ENCODE data around the gene RHBG.
A peak's percentile ranks its signal among the peaks of the same experiment; 100 is the strongest.

Gene RHBG

DNA sequence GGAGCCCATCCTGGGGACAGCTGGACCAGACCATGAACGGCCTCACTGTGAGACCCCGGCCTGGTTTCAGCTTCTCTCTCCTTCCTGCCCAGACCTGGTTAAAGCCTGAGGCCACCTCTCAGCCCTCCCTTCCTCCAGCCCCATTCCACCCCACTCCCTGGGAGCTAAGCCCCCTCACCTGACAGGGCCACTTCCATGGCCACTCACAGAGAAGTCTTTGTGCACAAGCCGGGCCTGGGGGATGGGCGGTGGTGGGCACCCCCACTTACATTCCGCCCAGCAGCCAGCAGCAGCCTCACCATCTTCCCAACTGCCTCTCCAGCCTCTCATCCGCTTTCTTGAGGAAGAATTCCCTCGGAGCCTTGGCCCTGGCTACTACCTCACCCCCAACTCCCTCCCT lies 40.4 kb downstream of the RHBG start:
- no peak for DNase-seq

DNA sequence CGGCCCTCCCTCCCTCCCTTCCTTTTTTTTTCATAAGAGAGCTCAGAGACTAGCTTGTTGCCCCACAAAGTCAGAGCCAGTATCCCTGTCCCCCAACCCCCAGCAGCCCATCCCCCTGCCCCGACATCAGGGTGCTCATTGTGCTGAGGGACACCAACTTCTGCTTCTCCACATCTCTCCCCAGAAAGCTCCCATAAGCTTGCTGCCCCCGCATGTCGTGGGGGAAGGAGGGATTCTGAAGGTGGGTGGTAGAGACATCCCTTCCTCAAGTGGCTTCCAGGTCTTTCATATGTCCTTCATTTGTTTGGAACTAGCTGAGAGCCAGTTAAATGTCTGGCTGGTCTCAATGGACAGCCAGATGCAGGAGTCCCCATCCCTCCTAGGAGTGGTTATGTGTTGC lies 41.2 kb downstream of the RHBG start:
- no peak for DNase-seq

DNA sequence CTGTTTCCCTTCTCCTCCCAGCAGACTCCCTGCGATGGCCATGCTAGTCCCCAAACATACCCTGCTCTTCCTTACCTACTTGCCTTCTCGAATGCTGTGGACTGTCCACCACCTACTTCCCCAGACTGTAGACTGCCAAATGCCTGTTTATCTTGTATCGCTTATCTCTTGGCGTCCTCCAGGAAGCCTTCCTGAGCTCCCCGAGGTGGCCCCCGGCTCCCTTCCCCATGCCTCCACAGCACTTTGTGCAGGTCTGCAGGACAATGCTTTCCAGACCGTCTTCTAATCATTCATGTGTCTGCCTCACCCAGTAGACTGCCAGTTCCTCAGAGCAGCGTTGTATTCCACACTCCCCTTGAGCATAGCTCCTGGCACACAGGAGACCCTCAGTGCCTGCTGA lies 41.7 kb downstream of the RHBG start:
- no peak for DNase-seq

DNA sequence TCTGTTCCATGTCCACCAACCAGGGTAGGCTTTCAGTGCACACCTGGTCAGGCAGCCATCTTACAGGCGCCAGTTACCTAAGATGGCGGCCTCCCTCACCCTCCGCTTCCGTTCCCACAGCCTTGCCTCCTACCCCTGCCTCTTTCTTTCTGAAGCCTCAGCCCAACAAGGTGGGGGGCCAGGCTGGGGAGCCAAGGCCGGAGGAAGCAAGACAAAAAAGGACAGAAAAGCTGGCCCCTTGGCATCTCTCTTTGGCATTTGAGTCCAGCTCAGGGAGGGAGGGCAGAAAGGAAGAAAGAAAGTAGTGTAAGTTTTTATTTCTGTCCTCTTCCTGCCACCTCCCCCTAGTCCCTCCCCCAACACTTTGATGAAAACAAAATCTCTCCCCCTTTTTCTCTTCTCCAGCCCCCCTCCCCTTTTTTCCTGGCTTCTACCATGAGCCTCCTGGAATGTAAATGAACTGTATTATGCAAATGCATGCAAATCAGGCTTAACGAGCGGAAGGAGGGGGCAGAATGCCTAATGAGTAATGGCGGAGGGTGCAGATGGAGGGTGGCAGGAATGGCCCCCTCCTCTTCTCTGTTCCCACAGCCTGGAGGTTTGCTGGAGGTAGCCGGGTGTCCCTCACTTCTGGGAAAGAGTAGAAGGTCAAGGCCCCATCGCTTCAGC lies 43.8 kb downstream of the RHBG start:
- DNase-seq = no peak

DNA sequence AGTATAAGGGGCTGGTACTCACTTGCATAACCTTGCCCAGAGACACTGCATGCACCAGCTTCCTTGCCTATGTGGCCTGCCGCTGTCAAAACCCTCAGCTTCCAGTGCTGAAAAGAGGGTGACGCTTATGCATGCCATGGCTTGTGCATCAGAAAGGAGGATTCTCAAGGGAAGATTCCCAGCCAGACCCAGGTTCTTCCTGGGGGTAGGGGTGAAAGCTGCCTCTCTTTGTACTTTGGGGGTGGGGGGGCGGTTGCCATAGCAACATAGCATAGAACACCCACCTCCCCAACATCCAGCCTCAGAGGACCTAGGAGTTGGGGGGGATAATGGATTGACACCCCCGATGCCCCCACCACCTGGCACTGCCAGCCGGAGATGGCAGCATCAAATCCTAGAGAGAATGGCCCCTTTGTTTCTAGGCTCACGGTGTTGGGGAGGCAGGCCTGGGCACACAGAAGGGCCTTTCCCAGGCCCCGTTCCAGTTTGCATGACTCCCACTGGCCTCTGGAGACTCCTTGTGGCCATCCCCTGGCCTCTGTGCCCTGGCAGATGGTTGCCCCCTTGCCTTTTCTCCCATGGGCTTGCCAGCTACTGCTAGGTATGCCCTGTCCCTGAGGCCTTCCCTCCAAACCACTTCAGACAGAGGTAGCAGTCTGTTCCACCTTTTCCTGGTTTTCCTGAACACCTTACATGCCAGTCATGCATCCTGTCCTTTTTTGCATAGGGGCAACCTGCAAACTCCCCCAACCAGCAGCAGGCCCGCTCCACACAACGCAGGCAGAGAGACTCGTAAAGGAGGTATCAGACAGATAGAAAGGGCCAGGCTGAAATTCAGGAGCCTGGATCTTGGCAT lies 44.6 kb downstream of the RHBG start:
- DNase-seq = no peak

DNA sequence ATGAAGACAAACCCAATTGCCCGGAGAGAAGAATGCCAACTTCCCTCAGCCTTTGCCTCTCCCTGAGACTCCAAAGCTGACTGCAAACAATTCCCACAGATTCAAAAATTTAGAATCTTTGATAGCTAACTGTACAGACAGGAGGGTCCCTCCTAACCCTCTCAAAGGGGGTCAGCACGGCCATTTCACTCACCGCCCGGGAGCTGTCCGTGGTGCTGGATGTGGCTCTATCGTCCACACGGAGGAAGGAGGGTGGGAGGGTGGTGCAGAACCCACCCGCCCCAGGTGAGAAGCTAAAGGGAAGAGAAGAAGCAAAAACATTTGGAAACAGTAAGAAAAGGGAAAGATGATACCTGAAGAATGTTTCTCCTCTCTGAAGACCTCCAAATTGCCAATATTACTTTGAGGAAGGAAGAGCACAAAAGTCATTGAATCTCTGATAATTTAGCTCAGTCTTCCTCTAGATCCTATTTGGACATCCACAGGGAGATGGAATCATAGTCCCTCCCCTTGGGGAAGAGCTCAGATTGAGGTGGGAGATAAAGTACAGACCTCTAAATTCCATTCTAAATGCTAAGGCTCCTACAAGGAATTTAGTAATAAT lies 45.6 kb downstream of the RHBG start:
- DNase-seq = no peak

DNA sequence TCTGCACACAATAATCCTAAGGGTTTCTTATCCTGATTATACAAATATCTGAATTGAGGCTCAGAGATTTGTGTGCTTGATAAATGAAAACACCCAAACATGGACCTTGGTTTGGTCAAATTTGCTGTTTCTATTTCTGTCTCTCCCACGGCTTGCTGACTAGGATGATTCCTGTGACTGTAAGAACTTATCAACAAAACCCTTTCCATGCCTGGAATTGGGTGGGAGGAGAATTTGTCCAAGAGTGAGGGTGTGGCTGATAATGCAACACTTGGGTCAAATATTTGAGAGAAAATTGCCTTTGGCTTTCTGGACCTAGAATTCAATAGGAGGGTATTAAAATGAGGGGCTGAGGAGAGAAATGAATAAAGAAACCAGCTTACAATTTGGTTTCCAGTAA lies 48.0 kb downstream of the RHBG start:
- DNase-seq = no peak

DNA sequence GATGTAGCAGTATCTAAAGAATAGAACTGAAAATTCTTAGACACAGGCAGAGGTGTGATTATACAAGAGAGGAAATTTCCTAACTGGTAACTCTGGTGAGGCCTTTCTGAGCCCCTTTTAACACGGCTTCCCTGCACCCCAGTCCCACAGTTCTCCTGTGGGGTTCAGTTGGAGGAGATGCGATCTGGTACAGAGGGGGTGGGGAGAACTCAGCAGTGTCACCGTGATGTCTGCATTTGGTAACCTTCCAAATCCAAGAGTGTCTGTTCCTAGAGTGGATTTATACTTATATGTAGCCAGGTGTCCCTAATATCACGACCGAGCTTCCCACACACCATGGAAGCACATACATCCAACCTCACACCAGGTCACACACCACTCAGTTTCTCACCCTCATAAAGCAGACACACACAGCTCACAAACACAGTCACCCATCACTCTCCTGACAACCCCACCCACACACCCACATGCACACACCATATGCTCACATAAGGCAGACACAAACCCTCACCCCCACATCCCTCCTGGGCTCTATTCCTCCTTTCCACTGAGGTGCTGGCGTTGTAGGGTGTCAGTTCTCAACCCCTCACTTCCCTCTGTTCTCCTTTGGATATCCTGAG lies 48.5 kb downstream of the RHBG start:
- no peak for DNase-seq

DNA sequence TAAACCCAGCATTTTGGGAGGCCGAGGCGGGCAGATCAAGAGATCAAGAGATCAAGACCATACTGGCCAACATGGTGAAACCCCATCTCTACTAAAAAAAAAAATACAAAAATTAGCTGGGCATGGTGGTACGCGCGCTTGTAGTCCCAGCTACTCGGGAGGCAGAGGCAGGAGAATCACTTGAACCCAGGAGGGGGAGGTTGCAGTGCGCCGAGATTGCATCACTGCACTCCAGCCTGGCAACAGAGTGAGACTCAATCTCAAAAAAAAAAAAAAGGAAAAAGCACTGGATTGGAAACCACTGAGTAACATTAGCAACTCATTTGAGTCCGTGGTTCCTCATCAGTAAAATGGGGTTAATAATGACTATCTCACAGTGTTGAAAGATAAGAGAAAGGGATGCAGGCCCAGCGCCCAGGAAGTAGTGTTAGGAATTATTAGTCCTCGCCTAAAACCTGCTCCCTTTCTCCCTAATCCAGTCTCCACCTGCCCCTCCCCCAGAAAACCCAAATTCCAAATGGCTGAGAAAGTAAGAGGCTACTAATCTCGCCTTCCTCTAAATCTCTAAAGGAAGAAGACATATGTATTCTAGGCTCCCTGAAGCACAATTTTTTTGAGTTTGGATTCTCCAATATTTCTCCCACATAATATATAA lies 49.5 kb downstream of the RHBG start:
- DNase-seq = no peak

DNA sequence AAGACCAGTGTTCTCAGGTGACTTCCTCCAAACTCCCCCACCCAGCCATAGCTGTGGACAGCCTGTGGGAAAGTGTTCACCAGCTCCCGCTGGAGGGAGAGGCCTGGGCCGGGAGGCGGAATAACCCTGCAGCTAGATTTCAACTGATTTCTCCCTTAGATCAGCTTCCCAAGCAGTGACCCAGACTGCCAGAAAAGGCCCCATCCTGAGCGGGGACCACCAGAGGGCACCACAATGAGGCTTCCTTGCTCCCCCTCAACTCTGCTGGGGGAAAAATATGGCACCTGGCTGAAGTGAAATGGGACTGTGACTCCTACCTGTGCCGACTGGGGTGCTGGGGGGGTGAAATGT lies 50.8 kb downstream of the RHBG start:
- peak; percentile 33 for DNase-seq

DNA sequence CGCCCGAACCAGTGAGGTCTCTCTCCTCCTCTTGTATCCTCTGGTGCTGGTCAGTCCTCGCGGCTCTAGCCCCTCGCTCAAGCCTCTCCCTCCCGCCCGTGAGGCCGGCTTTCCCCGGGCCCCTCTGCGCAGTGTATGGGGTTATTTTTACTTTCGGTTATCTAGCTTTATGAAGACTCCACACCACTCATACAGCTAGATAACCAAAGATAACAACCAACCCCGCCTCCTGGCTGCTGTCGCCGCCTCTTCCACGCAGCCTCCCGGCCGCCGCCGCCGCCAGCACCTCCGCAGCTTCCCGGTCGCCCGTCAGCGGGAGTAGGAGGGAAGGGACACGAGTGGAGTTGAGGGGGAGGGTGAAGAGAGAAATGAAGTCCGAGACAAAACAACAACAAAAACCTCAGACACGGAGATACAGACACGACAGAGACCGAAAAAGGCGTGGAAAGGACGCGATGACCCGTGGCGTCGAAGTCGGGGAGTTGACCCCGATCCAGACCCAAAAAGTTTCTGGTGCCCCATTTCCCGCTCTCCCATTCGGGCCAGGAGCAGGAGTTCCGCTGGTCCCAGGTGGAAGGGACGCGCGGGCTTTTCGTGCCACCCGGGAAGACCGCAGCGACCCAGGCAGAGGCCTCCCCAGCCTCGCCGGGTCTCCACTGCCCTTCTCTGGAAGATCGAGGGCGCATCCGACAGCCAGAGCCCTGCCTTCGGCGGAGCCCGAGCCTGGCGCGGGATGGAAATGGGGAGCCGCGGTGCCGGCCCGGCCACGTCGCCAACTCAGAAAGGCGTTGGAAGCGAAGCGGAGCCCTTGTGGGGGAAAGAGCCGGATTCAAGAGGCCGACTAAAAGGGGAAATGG lies 51.4 kb downstream of the RHBG start:
- DNase-seq = peak; percentile 55

DNA sequence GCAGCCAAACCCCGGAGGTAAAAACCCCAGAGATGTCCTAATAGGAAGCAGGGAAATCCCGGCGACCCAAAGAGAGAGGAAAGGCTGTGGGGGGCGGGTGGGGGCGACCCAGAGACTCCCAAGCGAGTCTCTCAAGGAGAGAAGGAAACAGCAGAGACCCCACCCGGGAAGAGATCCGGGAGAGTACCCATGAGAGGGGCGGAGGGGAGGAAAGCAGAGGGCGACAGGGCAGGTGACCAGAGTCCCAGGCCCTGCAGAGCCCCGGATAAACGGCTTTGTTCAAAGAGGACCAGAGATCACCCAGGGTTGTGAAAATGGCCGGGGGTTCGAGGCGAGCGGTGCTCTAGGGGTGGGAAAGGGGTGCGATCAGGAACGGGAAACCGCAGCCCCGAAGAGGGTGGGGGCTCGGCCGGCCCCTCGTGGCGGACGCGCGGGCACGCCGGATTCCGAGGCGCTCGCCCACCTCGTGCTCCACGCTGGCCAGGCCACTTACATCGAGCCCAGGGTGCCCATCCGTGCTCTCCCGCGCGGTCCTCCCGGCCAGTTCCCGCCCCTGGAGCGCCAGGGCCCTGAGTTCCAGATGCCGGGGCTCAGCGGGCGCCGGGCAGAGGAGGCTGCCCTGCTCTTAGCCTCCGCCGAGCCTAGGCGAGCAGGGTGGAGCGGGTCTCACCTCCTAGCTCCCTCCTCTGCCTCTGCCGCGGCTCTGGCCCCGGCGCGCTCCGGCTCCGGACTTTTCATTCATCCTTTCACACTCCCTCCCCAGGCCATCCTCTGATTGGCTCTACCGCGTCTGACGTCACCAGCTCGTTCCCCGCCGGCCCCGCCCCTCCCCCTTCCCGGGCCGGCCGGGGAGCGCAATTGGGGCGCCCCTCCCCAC lies 52.3 kb downstream of the RHBG start:
- peak; percentile 64 for DNase-seq

DNA sequence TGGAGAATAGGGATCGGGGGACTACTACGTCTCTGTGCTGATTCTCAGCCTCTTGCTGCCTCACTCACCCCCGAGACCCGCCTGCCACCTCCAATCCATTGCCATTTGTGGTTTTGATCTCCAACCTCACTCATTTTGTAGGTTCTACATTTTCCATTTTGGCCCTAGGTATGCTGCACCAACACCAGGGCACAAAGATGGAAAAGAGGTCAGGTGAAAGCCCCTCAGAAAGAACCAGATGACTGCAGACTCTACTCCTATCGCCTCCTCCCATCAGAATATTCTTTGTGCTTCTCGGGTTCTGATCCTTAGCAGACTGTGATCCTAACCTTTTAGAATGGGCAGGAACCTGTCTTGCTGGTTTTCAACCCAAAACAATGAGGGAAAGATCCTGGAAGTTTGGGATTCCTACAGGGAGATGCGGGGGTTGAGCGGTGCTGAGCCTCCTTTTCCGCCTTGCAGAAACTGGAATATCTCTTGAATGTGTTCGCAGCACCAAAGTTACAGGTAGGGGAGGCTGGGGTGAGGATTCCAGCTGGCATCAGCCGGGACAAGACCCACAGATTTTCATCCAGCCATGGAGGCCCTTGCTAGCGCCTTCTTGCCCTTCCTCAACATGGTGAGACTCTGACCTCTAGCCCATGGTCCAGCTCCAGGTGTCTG lies 53.1 kb downstream of the RHBG start:
- DNase-seq = no peak

DNA sequence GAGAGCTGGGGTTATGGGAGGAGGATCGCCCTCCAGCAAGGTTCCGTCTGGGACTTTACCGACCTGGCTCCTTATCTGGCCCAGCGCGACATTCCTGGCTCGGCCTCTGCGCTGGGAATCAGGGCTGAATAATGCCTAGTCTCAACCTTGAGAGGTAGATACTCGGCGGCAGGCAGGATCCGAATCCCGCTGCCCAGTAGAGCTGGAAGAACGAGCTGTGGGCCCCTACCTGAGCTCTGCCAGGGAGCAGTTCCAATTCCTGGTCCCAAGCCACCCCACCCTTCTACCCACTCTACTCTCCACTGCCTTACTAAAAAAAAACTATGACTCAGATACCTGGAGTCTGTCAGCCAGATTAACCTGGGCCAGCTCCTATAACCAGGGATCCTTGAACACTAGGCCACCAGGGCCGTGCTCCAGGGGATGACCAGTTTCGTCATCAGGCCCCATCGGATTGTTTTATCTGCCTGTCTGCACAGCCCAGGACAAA lies 53.6 kb downstream of the RHBG start:
- DNase-seq = no peak

DNA sequence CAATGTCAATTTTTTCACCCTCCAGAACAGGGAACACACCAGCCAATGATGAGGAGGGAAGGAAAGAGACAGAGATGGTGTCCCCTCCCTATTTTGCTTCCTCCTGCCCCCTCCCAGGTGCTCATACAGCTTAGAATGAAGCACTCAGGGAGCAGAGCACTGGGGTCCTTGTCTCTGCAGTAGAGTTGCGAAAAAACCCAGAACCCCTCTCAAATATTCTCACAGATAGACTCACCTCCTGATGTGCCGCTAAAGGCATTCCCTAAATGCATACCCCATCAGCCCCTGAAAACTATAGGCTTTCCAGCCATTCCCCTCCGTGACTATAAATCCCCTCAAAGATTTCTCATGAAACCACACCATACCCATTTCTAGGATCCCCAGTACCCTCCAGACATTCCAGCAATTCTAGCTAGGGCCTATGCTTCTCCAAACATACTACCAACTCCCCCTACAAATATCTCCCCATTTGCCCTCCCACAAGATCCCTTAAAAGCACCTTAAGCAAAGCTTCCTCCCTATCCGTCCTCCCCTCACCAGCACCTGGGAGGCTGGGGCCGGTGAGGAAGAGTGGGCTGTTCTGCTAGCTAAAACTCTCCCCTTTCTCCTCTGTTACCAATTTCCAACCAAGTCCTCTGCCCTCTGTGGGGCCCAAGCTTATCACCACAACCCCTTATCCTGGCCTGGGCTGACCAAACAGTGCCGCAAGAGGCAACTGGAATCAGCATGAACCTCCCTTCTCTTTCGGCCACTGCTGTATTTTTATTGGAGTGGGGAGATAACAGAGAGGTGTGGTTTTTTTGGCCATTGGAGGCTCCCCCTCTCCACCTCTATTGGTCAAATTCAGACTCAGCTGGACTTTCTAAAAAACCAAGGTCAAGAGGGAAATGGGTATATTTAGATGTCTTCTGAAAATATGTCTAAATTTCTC lies 54.7 kb downstream of the RHBG start:
- DNase-seq = no peak

DNA sequence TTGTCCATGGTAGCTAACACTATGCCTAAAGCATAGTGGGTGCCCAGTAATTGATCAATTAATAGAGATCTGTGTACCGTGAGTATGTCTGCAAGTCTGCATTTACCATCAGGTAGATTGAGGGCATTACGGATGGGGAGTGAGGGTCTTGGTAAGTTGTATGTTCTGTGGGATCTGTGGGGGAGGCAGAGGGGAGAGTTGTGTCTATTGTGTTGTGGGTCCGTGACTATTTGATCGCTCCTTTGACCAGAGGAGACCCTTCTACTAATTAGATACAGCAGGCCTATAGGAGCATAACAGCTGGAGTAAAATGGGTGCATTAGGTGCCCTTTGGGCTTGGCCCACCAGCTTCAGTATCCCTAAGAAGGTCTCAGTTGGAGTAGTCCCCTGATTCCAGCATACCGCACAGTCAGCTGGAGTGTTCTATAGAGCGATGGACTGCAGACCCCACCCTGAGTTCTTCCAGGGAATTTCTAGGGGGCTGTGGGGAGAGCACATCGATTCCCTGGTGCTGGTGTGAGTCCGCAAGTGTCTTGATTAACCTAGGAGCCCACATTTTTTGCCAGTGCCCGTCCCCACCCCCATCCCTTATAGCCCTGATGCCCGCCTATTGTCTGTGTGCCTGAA lies 55.9 kb downstream of the RHBG start:
- DNase-seq = no peak

DNA sequence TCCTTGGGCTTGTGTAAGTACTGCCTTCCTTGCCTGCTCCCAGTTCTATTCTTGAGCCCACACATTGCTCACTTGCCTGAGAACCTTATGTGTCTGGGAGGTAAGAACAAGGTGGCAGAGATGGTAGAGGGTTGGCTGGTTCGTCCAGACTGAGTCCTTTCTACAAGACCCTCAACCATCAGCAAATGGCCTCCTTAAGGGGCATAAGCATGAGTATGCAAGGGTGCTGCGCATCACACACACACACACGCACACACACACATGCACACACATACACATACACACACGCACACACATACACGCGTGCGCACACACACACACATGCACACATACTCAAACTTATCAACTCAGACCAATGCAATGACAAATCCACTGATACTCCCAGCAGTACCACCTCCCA lies 56.9 kb downstream of the RHBG start:
- DNase-seq = no peak

DNA sequence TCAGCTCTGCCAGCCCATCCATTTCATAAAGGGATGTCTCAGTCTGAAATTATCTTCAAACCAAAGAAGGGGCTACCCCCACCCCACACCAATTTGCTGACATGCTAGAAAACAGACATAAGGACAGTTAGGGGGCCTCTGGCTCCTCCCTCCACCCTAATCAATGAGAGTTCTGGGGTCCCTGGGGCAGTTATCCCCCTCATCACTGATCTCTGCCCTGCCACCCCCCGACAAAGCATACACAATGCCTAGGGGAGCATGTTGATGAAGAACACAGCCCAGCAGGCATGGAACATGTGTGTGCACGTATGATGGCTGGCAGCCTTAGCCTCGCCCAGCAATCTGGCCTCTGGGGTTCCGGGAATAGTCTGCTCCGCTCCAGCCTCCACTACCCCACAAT lies 58.9 kb downstream of the RHBG start:
- no peak for DNase-seq

DNA sequence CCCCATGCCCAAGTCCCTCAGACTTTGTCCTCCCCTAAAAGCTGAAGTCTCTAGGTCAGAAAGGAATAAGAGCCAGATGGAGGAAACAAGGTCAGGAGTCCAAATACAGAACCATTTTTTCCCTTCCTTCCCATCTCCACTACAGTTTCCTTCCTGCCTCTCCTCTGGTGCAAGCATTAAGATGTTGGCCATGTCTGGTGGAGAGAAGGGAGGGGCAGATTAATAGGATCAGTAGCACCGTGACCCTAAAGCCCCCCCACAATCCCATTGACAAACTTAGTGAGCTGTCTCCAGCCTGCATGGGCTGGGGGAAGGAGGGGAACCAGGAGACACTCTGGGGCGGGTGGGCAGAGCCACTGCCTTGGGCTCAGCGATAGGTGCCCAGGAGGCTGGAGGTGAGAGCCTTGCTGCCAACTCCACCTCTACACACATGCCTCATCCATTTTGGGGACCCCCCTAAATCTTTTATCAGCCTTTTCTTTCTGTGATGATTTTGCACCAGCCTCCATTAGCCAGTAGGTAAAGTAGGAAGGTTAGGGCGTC lies 59.8 kb downstream of the RHBG start:
- no peak for DNase-seq
